Measurements from ENCODE around the gene SPI1. TPM values are rescaled to one million over a fixed set of nuclear protein-coding genes. Genes with fewer than 3 reads are reported as not detected.

Gene SPI1
- total RNA-seq, 1 experiment from 2014 or later = not detected

DNA sequence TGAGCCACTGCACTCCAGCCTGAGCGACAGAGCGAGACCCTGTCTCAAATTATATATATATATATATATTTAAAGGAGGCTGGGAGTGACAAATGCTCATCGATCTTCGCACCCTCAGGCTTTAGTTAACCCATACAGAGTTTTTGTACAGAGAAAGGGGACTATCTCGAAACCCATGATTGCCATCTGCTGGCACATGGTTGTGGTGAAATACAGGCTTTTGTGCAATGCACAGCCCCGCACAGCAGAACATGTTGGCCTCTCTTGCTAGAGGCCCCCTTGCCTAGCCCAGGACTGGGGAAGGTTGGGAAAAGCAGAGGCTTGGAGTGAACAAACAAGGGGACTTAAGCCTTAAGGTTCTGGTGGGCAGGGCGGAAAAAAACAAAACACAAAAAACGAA is 29.5 kb downstream of the SPI1 start:
- H3K36me3 Mint-ChIP-seq (ENCODE audit: insufficient read depth in 1 of 3, low read depth in 3 of 3) = no peaks in the 10 kb centered on the region
- Histone ChIP-seq H2BK12ac (ENCODE audit: insufficient read length, low read depth, low read length) (no peak overlapping the region), H4K8ac (replicated peaks; ENCODE audit: insufficient read length, low read depth, low read length) (no peak overlapping the region), H3K23ac (ENCODE audit: insufficient read length, low read depth, low read length) (no peak overlapping the region), H3K9me3 (ENCODE audit: control insufficient read depth, low read depth, low read length) (no peaks in the 10 kb centered on the region), H2BK15ac (ENCODE audit: low read depth, low read length) (no peak overlapping the region), H3K27ac (ENCODE audit: insufficient read length, low read depth, low read length) (no peak overlapping the region), H3K4ac (ENCODE audit: low read depth, low read length) (no peak overlapping the region), H2AK5ac (ENCODE audit: insufficient read length, low read length) (no peak overlapping the region), H3K56ac (ENCODE audit: insufficient read length, low read depth, low read length) (no peak overlapping the region), H3K4me2 (ENCODE audit: insufficient read depth, insufficient read length, low read length) (no peak overlapping the region), H3K4me1 (ENCODE audit: insufficient read depth, low read length) (no peaks in the 10 kb centered on the region), H2BK5ac (ENCODE audit: insufficient read length, low read length) (no peak overlapping the region), H3K79me1 (ENCODE audit: insufficient read depth, low read depth, low read length, poor library complexity, severe bottlenecking) (no peaks in the 10 kb centered on the region), H3K9ac (ENCODE audit: extremely low read depth, insufficient read length, low read length) (no peak overlapping the region), H2AFZ (ENCODE audit: low read length) (no peak overlapping the region), H3K14ac (ENCODE audit: insufficient read depth, low read length) (no peak overlapping the region), H2BK20ac (ENCODE audit: low read depth, low read length, poor library complexity, severe bottlenecking) (no peak overlapping the region), H4K20me1 (ENCODE audit: control insufficient read depth, insufficient read depth, insufficient read length) (no peaks in the 10 kb centered on the region), H3K18ac (ENCODE audit: insufficient read length, low read depth, low read length) (no peak overlapping the region), H3K79me2 (ENCODE audit: insufficient read depth, low read length) (no peaks in the 10 kb centered on the region), H3T11ph (ENCODE audit: low read length) (no peak overlapping the region), H4K5ac (ENCODE audit: insufficient read length, low read depth, low read length) (no peak overlapping the region), H3K27me3 (ENCODE audit: insufficient read depth, low read length) (no peaks in the 10 kb centered on the region), H4K91ac (ENCODE audit: insufficient read length, low read depth, low read length) (no peak overlapping the region), H2BK120ac (ENCODE audit: low read depth, low read length, poor library complexity, severe bottlenecking) (no peak overlapping the region), H3K23me2 (ENCODE audit: insufficient read length, low read depth, low read length, poor library complexity, severe bottlenecking) (no peaks in the 10 kb centered on the region)
- no peak overlapping the region for H3K4me3 Mint-ChIP-seq
- peaks cover 7 to 15% of the 10 kb centered on the region in 2 experiments for H3K4me1 Mint-ChIP-seq
- H3K27me3 Mint-ChIP-seq (ENCODE audit: low read depth) = peaks cover 2% of the 10 kb centered on the region; the same call in 1 of the 2 replicates
- peak overlapping the region in 1 of 3 experiments; percentile 18; a peak in 1 of 7 replicates for H3K27ac Mint-ChIP-seq
- H3K9me3 Mint-ChIP-seq = no peaks in the 10 kb centered on the region
- TF ChIP-seq, protein P1, sequence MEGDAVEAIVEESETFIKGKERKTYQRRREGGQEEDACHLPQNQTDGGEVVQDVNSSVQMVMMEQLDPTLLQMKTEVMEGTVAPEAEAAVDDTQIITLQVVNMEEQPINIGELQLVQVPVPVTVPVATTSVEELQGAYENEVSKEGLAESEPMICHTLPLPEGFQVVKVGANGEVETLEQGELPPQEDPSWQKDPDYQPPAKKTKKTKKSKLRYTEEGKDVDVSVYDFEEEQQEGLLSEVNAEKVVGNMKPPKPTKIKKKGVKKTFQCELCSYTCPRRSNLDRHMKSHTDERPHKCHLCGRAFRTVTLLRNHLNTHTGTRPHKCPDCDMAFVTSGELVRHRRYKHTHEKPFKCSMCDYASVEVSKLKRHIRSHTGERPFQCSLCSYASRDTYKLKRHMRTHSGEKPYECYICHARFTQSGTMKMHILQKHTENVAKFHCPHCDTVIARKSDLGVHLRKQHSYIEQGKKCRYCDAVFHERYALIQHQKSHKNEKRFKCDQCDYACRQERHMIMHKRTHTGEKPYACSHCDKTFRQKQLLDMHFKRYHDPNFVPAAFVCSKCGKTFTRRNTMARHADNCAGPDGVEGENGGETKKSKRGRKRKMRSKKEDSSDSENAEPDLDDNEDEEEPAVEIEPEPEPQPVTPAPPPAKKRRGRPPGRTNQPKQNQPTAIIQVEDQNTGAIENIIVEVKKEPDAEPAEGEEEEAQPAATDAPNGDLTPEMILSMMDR (conservative IDR thresholded peaks at IDR 0.05) = peak; percentile 43; the same call in 2 of the 3 replicates
- no CpG with 5 or more reads among the region's 8 CpGs for WGBS (ENCODE audit: extremely low coverage, insufficient read length, low lambda C conversion rate)
- no peak for DNase-seq
